ENCODE results near the gene TEPSIN. TPM values are rescaled to one million over a fixed set of nuclear protein-coding genes. Genes with fewer than 3 reads are reported as not detected.

Gene TEPSIN
- total and polyA plus RNA-seq, 2 donors (not counting 3 experiments of a cell fraction or from before 2014, with no cell fraction given): 41.6 to 45.3 TPM

DNA sequence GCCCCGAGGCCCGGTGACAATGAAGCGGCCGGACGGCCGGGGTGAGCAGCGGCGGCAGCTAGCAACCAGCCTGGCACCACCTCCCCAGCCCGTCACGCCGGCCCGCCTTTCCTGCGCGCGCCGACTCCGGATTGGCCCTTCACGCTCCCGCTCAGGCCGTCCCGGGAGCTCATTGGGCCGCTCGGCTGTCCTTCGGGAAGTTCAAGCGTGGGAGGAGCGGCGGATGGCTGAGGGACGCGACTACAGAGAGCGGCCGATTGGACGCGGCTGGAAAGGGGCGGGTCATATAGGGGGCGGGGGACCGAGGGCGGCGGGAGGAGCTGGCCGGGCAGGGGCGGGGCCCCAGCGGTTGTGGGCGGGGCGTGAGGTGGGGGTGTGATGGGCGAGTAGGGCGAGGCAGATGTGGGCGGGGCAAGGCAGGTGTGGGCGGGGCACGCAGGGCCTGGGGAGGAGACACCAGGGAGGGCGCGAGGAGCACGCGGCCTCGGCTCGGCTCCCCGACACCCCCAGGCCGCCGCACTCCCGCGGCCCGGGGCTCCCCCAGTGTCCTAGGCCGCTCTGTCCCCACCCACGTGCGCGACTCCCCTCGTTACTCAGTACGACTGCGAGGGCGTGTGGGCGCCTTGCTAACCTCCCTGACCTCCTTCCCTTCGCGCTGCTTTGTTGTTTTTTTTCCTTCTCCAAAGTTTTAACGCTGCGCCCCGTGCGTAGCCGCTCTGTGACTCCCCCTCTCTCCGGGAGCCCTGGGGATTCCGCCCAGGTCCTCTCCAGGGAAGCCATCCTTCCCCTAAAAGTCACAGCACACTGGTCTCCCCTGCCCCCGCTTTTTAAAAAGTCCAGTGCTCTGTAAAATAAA lies 15.7 kb downstream of the TEPSIN start, which contains the start of gene CEP131:
Gene CEP131, minus strand, starts transcription at position 60 of the 856 bp plus-strand sequence. CDS start 2,909 bp downstream, outside the sequence.
- ChIA-PET CTCF (interaction anchor here (0.6 to 1.3 kb wide), 4 partner anchors 9 to 80 kb away, joined by 3 to 7 read pairs (median 6); partner anchors contain the start of genes NDUFAF8 and TEPSIN), POLR2A (interaction anchor here (0.7 to 1.2 kb wide), 2 partner anchors 16 to 207 kb away, joined by 4 to 6 read pairs; partner anchors contain the start of genes NDUFAF8 and TEPSIN)
- TF ChIP-seq, protein P1, sequence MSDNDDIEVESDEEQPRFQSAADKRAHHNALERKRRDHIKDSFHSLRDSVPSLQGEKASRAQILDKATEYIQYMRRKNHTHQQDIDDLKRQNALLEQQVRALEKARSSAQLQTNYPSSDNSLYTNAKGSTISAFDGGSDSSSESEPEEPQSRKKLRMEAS (IDR thresholded peaks at IDR 0.05; ENCODE audit: insufficient read depth, insufficient read length): peak; percentile 58
- TF ChIP-seq FOS (IDR thresholded peaks at IDR 0.05; ENCODE audit: borderline replicate concordance, insufficient read depth, low read length) (no peak), EZH2 (IDR thresholded peaks at IDR 0.05; ENCODE audit: borderline replicate concordance, low read depth, low read length, severe bottlenecking) (no peak), MYC (IDR thresholded peaks at IDR 0.05; ENCODE audit: low read depth, low read length) (no peak), POLR2A (IDR thresholded peaks at IDR 0.05; ENCODE audit: low read depth, low read length) (peak; percentile 62), POLR2AphosphoS5 (IDR thresholded peaks at IDR 0.05; ENCODE audit: insufficient read depth, low read depth, low read length) (peak; percentile 47)
- Histone ChIP-seq H3K79me2 (ENCODE audit: control insufficient read depth, insufficient read depth, low read length) (peaks cover 5% of the 10 kb centered on the region), H3K4me2 (ENCODE audit: insufficient read depth, low read length) (peak within 1 kb of the TSS; percentile 76), H3K36me3 (ENCODE audit: control insufficient read depth in 2 of 2, extremely low read depth in 1 of 2, insufficient read depth in 2 of 2, low read length in 2 of 2) (no peaks in the 10 kb centered on the region), H3K4me3 (replicated peaks in 1 of 3; ENCODE audit: insufficient read depth in 1 of 3, low read depth in 1 of 3, low read length in 3 of 3) (peak within 1 kb of the TSS; percentile 64 to 94 (median 85)), H3K27ac (ENCODE audit: insufficient read depth, low read depth, low read length) (no peak within 1 kb of the TSS), H3K9me1 (replicated peaks; ENCODE audit: control insufficient read depth, extremely low read depth, insufficient read depth, low read length) (no peaks in the 10 kb centered on the region), H3K27me3 (ENCODE audit: control insufficient read depth in 2 of 2, insufficient read depth in 2 of 2, low read length in 2 of 2) (no peaks in the 10 kb centered on the region), H3K9me3 (replicated peaks; ENCODE audit: control insufficient read depth, insufficient read depth, low read length) (no peaks in the 10 kb centered on the region), H4K20me1 (replicated peaks; ENCODE audit: control insufficient read depth, extremely low read depth, insufficient read depth, low read length) (no peaks in the 10 kb centered on the region), H3K9ac (replicated peaks; ENCODE audit: extremely low read depth, insufficient read depth, low read length) (peak within 1 kb of the TSS; percentile 83), H3K4me1 (ENCODE audit: control insufficient read depth, extremely low read depth, insufficient read depth, low read length) (peaks cover 14% of the 10 kb centered on the region), H2AFZ (ENCODE audit: low read depth, low read length) (peak within 1 kb of the TSS; percentile 97)
- dilution Hi-C loops (cut with MboI; ENCODE audit: extremely low pct_ligation_motif_present, low sequenced_read_pairs): no loop called here
- peak; percentile 99 for FAIRE-seq
- DNase-seq (ENCODE audit: low read depth, low spot score): peak; percentile 98
- no TSS peak for BruUV-seq (replicated peaks)
- intact Hi-C loops (cut with micrococcal nuclease): loop anchor here (1.0 to 5.0 kb wide), 3 partner anchors 16 to 191 kb away; partner anchors contain the start of genes NDUFAF8 and TEPSIN

All from endothelial cell of umbilical vein (primary cell).